BJ (cell line): ENCODE data around the gene NR3C1. TPM values are rescaled to one million over a fixed set of nuclear protein-coding genes. Genes with fewer than 3 reads are reported as not detected.
A peak's percentile ranks its signal among the peaks of the same experiment; 100 is the strongest.

ENCODE experiments used
- CTCF ChIA-PET: fragments of 350-600 bp; formaldehyde crosslinking; extraction: SDS; loops from one replicate; lab custom pipeline; 2021; ENCODE audit warnings: antibody characterized with exemption, inconsistent platforms; lab: Yijun Ruan, JAX
- POLR2A ChIA-PET: fragments of 300-600 bp; sonication (Branson Sonifier 250); formaldehyde crosslinking; extraction: SDS; loops from one replicate; lab custom pipeline; 2021; ENCODE audit warnings: antibody characterized with exemption; lab: Charles Lee
- DNase-seq: peaks from one replicate; pipeline ENCODE4 v3.0.0-alpha.2; 2011; ENCODE audit warnings: low read depth
- H3K27me3 ChIP-seq: 2 replicates; pipeline ENCODE4 v1.6.0; 2011; ENCODE audit warnings: low read length; ENCODE audit not compliant: control insufficient read depth, insufficient read depth
- H3K36me3 ChIP-seq: 2 replicates; pipeline ENCODE4 v1.5.1; 2011; ENCODE audit warnings: low read length; ENCODE audit not compliant: control insufficient read depth, insufficient read depth
- H3K4me3 ChIP-seq: 2 replicates; pipeline ENCODE4 v1.5.1; 2011; ENCODE audit warnings: low read depth, mild to moderate bottlenecking, control low read depth, low read length
- polyA plus RNA-seq: library from polyadenylated mRNA; depleted of rRNA; stranded (reverse); fragments of >200 nt; gene quantifications from 2 replicates; pipeline ENCODE4 v1.2.3, GENCODE V29; 2011
- TF ChIP-seq, protein P1 (sequence below): IDR thresholded peaks from 2 replicates; pipeline ENCODE4 v1.5.1; 2011; ENCODE audit warnings: low read depth, mild to moderate bottlenecking, control low read depth, inconsistent platforms, low read length, moderate library complexity; ENCODE audit not compliant: insufficient read depth

Gene NR3C1
- polyA plus RNA-seq, 1 experiment: 22.4 TPM

GRCh38 chr5:143313298-143313852 lies 90.1 kb downstream of the NR3C1 start:
- Histone ChIP-seq H3K36me3 (no peaks in the 10 kb centered on the region), H3K4me3 (no peak overlapping the region), H3K27me3 (no peaks in the 10 kb centered on the region)
- TF ChIP-seq, protein P1, sequence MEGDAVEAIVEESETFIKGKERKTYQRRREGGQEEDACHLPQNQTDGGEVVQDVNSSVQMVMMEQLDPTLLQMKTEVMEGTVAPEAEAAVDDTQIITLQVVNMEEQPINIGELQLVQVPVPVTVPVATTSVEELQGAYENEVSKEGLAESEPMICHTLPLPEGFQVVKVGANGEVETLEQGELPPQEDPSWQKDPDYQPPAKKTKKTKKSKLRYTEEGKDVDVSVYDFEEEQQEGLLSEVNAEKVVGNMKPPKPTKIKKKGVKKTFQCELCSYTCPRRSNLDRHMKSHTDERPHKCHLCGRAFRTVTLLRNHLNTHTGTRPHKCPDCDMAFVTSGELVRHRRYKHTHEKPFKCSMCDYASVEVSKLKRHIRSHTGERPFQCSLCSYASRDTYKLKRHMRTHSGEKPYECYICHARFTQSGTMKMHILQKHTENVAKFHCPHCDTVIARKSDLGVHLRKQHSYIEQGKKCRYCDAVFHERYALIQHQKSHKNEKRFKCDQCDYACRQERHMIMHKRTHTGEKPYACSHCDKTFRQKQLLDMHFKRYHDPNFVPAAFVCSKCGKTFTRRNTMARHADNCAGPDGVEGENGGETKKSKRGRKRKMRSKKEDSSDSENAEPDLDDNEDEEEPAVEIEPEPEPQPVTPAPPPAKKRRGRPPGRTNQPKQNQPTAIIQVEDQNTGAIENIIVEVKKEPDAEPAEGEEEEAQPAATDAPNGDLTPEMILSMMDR: no peak
- no peak for DNase-seq
- CTCF ChIA-PET: no interaction called here
- POLR2A ChIA-PET: no interaction called here

GRCh38 chr5:143312822-143313221 lies 90.7 kb downstream of the NR3C1 start:
- ChIA-PET POLR2A (no interaction called here), CTCF (no interaction called here)
- no peaks in the 10 kb centered on the region for H3K27me3 ChIP-seq
- no peaks in the 10 kb centered on the region for H3K36me3 ChIP-seq
- TF ChIP-seq, protein P1: no peak
- no peak for DNase-seq
- H3K4me3 ChIP-seq: no peak overlapping the region

DNA sequence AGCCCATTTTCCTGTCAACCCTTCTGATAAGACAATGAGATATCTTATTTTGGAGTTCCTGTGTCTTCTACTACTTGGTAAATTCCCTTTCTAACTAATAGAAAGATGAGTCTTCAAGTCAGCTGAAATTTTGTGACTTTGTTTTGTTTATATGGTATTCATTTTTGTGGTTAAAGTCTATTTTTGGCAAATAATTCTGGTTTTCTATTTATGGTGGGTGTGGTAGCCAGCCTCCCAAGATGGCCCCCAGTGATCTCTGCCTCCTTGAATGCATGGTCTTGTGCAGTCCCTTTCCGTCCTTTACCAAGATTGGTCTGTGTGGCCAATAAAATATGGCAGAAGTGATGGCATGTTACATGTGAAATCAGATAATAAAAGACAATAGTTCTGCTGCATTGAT lies 91.5 kb downstream of the NR3C1 start:
- ChIA-PET POLR2A (no interaction called here), CTCF (interaction anchor here (1.0 kb wide), 1 partner anchor 46 kb away, joined by 3 read pairs; no protein-coding TSS in a partner anchor)
- H3K36me3 ChIP-seq: no peaks in the 10 kb centered on the region
- peak; percentile 11 for DNase-seq
- H3K27me3 ChIP-seq: no peaks in the 10 kb centered on the region
- TF ChIP-seq, protein P1: no peak
- no peak overlapping the region for H3K4me3 ChIP-seq

- Histone ChIP-seq H3K4me3 (no peak overlapping the region), H3K36me3 (no peaks in the 10 kb centered on the region), H3K27me3 (no peaks in the 10 kb centered on the region)
- ChIA-PET CTCF (interaction anchor here (0.6 to 1.0 kb wide), 2 partner anchors 45 to 85 kb away, joined by 3 read pairs; no protein-coding TSS in a partner anchor), POLR2A (no interaction called here)
- DNase-seq: peak; percentile 13
- TF ChIP-seq, protein P1: no peak
These were observed 92.1 kb downstream of the NR3C1 start for GRCh38 chr5:143311428-143311827.

GRCh38 chr5:143309661-143310431 lies 93.6 kb downstream of the NR3C1 start:
- Histone ChIP-seq H3K36me3 (no peaks in the 10 kb centered on the region), H3K27me3 (no peaks in the 10 kb centered on the region), H3K4me3 (no peak overlapping the region)
- CTCF ChIA-PET: no interaction called here
- POLR2A ChIA-PET: no interaction called here
- DNase-seq: no peak
- TF ChIP-seq, protein P1: no peak
